Measurements from ENCODE around the gene FHIT.
A peak's percentile ranks its signal among the peaks of the same experiment; 100 is the strongest.
"Not testable (repeated sequence)": the region's sequence is repeated elsewhere in the genome, so short reads cannot be mapped to it uniquely, and the experiment has no call there.

The FHIT gene

GRCh38 chr3:59824876-59825275 is 1426.4 kb downstream of the FHIT start:
- no peak for DNase-seq (ENCODE audit: low read depth)

DNA sequence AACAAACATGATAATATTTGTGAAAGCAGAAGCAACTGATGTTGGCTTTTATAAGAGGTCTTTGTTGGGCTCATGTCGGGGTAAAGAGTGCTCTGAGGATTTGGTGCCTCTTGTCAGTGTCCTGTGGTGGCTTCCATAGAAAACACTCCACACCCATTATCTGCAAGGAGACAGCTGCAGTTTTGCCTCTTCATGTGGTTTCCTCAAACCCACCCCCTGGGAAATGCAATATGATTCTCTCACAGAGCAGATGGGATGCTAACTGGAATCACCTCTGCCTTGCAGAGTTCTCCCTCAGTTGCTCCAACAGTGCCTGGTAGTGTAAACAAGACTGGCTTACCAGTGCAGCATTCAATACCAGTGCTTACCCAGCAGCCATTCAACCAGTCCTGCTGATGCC is 1430.0 kb downstream of the FHIT start:
- no peak for DNase-seq (ENCODE audit: low read depth)

DNA sequence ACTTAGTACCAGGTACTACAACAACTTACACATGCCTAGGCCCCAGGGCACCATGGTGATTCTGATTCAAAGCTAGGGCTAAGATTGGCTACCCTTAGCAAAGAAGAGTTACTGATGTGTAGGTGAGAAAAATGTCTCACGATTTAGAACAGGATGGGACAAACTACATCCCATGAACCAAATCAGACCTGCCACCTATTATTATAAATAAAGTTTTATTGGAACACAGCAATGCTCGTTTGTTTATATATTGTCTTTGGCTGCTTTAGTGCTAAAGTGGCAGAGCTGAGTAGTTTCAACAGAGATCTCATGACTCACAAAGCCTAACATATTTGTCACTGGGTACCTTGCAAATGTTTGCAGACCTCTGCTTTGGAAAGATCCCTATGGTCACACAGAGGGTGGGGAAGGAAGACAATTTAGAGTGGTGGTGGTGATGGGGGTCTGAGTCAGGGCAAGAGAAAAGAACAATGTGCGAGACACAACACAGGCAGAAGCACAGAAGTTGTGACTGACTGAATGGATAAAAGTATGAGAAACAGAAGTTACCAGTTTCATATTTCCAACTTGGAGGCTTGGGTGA is 1430.8 kb downstream of the FHIT start:
- DNase-seq (ENCODE audit: low read depth), result no peak

DNA sequence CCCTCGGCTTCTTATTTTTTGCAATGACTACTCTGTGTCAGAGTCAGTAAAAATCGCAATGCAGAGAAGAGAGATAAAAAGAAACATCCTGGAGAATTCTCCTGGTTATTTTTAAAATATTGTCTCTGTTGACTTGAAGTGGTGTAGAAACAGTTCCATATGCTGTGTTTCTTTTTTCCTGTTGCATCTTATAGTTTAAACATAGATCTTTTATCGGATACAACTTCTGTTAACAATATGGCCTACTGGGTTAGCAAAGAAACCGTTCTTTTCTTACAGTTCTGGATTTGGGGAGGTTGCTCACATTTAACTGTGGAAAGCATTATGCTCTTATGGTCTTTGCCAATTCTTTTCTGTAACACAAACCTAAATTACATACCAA is 1432.3 kb downstream of the FHIT start:
- no peak for DNase-seq (ENCODE audit: low read depth)

GRCh38 chr3:59818033-59818918 is 1433.0 kb downstream of the FHIT start:
- peak; percentile 90 for DNase-seq (ENCODE audit: low read depth)

DNA sequence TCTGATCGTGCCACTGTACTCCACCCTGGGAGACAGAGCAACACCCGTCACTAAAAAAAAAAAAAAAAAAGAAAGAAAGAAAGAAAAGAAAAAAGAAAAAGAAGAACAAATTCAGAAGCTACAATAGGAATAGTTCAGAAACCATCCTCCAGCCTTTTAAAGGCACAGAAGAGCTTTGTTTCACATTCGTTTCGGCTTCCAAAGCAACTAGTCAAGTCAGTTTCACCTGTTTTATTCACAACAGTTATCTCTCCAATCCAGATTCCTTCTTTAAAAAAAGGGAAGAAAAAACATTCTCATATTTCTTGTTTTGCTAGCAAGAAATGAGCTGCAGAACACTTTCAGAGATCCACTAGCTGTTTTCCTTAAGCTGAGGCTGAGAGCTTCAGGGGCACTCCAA is 1433.7 kb downstream of the FHIT start:
- DNase-seq (ENCODE audit: low read depth), result no peak

- no peak for DNase-seq (ENCODE audit: low read depth)
Observed at GRCh38 chr3:59816312-59816711, 1434.9 kb downstream of the FHIT start.

- DNase-seq (ENCODE audit: low read depth), result no peak
Observed at GRCh38 chr3:59813148-59813538, 1438.1 kb downstream of the FHIT start.

- DNase-seq (ENCODE audit: low read depth), result peak; percentile 54
Observed at GRCh38 chr3:59812237-59813147, 1438.8 kb downstream of the FHIT start.

GRCh38 chr3:59811160-59811559 is 1440.1 kb downstream of the FHIT start:
- no peak for DNase-seq (ENCODE audit: low read depth)

GRCh38 chr3:59810606-59811005 is 1440.6 kb downstream of the FHIT start:
- DNase-seq (ENCODE audit: low read depth), result no peak

DNA sequence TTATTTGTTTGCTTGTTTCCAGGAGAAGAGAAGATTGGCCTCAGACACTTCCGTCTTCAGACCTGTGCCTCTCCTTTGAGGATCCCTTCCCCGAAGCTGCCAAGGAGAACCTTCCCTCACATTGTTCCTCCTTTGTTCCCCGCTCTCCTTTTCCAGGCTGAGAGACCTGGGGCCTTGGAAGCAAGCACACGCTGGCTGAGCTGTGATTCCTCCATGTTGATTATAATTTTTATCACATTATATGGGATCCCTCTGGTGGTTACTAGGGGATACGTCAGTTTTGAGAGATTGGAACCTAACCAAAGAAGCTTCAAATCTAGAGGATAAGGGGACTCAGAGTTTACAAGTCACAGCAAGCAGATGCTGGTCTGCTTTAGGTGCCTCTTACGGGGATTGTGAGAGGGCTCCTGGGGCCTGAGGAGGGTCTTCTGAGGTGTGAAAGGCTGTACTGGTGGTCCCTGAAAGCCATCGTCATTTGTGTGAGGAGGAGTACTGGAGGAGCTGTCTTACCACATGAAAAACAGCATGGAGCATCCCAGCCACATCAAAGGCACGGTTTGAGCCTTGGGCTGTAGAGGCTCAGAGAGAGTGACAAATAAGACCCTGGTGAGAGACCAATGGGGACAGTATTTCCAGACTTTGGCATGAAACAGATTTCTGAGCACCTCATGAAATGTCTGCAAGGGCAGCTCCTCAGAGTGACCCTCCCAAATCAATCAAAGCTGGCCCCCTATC is 1441.4 kb downstream of the FHIT start:
- peak; percentile 10 for DNase-seq (ENCODE audit: low read depth)

DNA sequence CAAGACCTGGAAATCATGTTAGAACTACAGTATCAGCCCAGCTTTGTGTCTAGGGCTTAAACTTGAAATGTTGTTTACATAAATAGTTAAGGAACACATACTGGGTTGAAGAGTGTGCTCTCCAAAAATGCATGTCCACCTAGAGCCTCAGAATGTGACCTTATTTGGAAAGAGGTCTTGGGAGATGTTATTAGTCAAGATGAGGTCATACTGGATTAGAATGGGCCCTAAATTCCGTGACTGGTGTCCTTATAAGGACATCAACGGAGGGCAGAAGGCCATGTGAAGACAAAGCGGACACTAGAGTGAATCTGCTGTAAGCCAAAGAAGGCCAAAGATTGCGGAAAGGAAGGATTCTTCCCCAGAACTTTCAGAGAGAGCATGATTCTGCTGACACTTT is 1442.2 kb downstream of the FHIT start:
- peak; percentile 39 for DNase-seq (ENCODE audit: low read depth)

- DNase-seq (ENCODE audit: low read depth), result no peak
Observed at GRCh38 chr3:59808446-59808845, 1442.8 kb downstream of the FHIT start.

DNA sequence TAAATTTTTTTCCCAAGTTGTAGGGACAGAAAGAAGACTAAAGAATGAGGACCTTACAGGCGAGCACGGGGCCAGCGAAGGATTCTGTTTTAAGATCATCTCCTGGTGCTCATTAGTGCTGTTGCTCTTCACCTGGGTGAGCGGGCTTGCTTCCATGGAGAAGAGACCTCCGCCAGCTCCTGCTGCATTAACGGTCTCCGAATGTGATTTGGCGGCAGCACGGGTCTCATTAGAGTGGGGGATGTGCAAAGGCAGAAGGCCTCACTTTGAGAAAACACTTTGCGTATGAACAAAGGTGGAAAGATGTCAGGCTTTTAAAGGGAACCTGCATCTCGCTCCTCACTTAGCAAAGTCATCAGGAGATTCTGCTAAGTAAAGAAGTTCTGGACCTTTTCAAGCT is 1448.0 kb downstream of the FHIT start:
- no peak for DNase-seq (ENCODE audit: low read depth)

DNA sequence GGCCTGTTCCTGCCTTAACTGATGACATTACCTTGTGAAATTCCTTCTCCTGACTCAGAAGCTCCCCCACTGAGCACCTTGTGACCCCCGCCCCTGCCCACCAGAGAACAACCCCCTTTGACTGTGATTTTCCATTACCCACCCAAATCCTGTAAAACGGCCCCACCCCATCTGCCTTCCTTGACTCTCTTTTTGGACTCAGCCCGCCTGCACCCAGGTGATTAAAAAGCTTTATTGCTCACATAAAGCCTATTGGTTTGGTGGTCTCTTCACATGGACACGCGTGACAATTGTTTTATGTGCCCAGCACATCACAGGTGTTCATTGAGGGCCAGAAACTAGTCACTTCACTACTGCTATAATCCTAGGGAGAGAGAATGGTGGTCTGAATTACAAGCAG is 1448.8 kb downstream of the FHIT start:
- not testable (repeated sequence) for DNase-seq (ENCODE audit: low read depth)

- no peak for DNase-seq (ENCODE audit: low read depth)
Observed at GRCh38 chr3:59802045-59802444, 1449.2 kb downstream of the FHIT start.

GRCh38 chr3:59800481-59800880 is 1450.8 kb downstream of the FHIT start:
- DNase-seq (ENCODE audit: low read depth), result no peak

GRCh38 chr3:59798372-59799086 is 1452.7 kb downstream of the FHIT start:
- no peak for DNase-seq (ENCODE audit: low read depth)

- DNase-seq (ENCODE audit: low read depth), result no peak
Observed at GRCh38 chr3:59797533-59797932, 1453.7 kb downstream of the FHIT start.

DNA sequence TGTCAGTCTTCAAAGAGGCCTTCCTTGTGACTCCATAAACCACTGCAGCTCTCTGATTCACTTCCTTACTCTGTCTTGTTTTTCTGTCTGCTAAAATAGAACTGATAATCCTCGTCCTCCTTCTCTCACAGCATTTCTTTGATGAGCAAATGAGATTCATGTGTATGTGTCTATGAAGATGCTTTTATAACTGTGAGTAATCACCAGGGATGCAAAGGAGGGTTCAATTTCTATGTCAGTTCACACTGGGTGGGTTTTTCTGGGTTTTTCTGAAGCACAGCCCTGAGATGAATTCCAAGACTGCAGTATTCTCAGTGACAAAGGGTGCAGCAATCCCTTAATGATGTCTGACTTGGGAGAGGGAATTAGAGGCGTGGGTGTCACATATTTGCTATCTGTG is 1454.8 kb downstream of the FHIT start:
- no peak for DNase-seq (ENCODE audit: low read depth)

Measured in amniotic epithelial cell (primary cell).